ENCODE data around the gene LRRC42. TPM values are rescaled to one million over a fixed set of nuclear protein-coding genes. Genes with fewer than 3 reads are reported as not detected.
A peak's percentile ranks its signal among the peaks of the same experiment; 100 is the strongest.
"Not testable (repeated sequence)": the region's sequence is repeated elsewhere in the genome, so short reads cannot be mapped to it uniquely, and the experiment has no call there.

Gene LRRC42
- total RNA-seq, 1 donor from 2014 or later: 14.1 TPM

DNA sequence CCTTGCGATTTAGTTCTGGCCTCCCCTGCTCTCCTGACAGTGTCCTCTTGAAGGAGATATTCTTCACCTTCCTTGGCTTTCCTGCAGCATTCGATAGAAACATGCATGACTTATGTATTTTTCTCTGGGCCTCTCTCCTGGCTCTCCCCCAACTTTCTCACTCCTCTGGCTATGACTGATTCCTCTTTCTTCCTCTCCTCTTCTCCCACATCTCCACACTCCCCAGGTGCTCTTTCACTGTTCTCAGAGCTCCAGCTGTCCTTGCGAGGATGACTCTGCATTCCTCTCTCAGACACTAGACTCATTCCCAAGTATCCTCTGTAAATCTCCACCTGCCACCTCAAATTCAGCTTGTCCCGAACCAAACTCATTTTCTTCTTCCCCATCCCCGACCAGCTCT, 18.0 kb downstream of the LRRC42 start:
- H3K36me3 ChIP-seq (ENCODE audit: control insufficient read depth in 3 of 3, insufficient read depth in 3 of 3, low read length in 3 of 3): peaks cover 37 to 63% (median 58%) of the 10 kb centered on the region in 3 donors
- no peak overlapping the region for H3K4me3 ChIP-seq (ENCODE audit: low read length in 3 of 3)
- H3K9me3 ChIP-seq (ENCODE audit: control insufficient read depth in 3 of 3, low read length in 3 of 3): no peaks in the 10 kb centered on the region
- no peak overlapping the region for H3K27ac ChIP-seq (ENCODE audit: low read depth, low read length)
- H3K4me1 ChIP-seq (ENCODE audit: control insufficient read depth in 3 of 3, insufficient read depth in 3 of 3, low read length in 3 of 3): no peaks in the 10 kb centered on the region
- H3K27me3 ChIP-seq (ENCODE audit: control insufficient read depth in 3 of 3, insufficient read depth in 3 of 3, low read length in 3 of 3): no peaks in the 10 kb centered on the region
- H3K9ac ChIP-seq (ENCODE audit: low read depth in 1 of 3, low read length in 3 of 3): no peak overlapping the region

DNA sequence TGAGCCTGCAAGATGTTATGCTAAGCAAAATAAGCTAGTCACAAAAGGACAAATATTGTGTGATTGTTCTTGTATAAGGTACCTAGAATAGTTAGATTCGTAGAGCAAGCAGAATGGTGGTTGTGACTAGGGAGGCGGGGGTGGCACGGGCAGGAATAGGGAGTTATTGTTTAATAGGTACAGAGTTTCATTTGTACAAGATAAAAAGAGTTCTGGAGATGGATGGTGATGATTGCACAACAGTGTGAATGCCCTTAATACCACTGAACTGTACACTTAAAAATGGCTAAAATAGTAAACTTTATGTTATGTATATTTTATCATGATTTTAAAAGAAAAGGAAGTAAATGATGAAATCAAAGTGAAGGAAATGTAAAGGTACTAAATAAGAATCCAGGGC, 20.6 kb downstream of the LRRC42 start:
- no peaks in the 10 kb centered on the region for H3K27me3 ChIP-seq (ENCODE audit: control insufficient read depth in 3 of 3, insufficient read depth in 3 of 3, low read length in 3 of 3)
- H3K4me1 ChIP-seq (ENCODE audit: control insufficient read depth in 3 of 3, insufficient read depth in 3 of 3, low read length in 3 of 3): no peaks in the 10 kb centered on the region
- peaks cover 38 to 71% (median 57%) of the 10 kb centered on the region in 3 donors for H3K36me3 ChIP-seq (ENCODE audit: control insufficient read depth in 3 of 3, insufficient read depth in 3 of 3, low read length in 3 of 3)
- no peak overlapping the region for H3K27ac ChIP-seq (ENCODE audit: low read depth, low read length)
- no peaks in the 10 kb centered on the region for H3K9me3 ChIP-seq (ENCODE audit: control insufficient read depth in 3 of 3, low read length in 3 of 3)
- H3K4me3 ChIP-seq (ENCODE audit: low read length in 3 of 3): no peak overlapping the region
- no peak overlapping the region for H3K9ac ChIP-seq (ENCODE audit: low read depth in 1 of 3, low read length in 3 of 3)

DNA sequence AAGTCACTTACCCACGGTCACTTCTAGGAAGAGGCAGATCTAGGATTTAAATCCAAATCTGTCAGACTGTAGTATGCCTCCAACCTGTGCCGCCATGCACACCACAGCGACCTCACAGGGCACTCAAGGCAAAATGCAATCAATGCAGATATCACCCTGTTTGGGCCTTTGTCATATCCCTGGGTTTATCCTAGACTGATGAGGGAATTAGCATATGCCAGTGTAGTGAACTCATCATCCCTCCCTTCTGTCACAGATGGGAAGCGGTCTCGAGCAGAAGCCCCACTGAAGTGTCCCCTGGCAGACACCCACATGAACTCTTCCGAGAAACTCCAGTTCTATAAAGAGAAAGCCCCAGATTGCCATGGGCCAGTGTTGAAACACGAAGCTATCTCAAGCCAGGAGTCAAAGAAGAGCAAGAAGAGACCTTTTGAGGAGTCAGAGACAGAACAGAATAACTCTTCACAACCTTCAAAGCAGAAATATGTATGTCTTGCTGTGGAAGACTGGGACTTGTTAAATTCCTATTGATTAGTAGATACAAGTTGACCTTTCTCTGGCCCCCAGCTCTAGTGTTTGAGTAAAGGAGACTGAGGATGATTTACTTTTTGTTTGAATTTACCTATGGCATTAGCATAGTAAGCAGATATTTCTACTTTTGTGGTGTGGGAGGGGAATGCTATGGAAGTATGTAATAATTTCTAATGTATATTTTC, 21.4 kb downstream of the LRRC42 start:
- Histone ChIP-seq H3K9me3 (ENCODE audit: control insufficient read depth in 3 of 3, low read length in 3 of 3) (no peaks in the 10 kb centered on the region), H3K36me3 (ENCODE audit: control insufficient read depth in 3 of 3, insufficient read depth in 3 of 3, low read length in 3 of 3) (peaks cover 33 to 64% (median 49%) of the 10 kb centered on the region in 3 donors), H3K4me1 (ENCODE audit: control insufficient read depth in 3 of 3, insufficient read depth in 3 of 3, low read length in 3 of 3) (no peaks in the 10 kb centered on the region), H3K27ac (ENCODE audit: low read depth, low read length) (no peak overlapping the region), H3K9ac (ENCODE audit: low read depth in 1 of 3, low read length in 3 of 3) (no peak overlapping the region), H3K4me3 (ENCODE audit: low read length in 3 of 3) (no peak overlapping the region), H3K27me3 (ENCODE audit: control insufficient read depth in 3 of 3, insufficient read depth in 3 of 3, low read length in 3 of 3) (no peaks in the 10 kb centered on the region)

DNA sequence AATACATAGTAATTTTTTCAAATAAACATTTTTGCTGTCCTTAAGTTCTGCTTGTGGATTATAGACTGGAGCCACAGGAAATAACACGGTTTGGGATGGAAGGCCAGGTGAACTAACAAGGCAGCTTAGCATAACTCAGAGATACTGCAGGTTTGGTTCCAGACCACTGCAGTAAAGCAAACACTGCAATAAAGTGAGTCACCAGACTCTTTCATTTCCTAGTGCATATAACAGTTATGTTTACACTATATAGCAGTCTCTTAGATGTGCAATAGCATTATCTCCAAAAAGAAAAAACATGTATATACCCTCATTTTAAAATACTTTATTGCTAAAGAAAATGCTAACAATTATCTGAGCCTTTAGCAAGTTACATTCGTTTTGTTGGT, 22.0 kb downstream of the LRRC42 start:
- H3K4me3 ChIP-seq (ENCODE audit: low read length in 3 of 3): no peak overlapping the region
- H3K27me3 ChIP-seq (ENCODE audit: control insufficient read depth in 3 of 3, insufficient read depth in 3 of 3, low read length in 3 of 3): no peaks in the 10 kb centered on the region
- H3K27ac ChIP-seq (ENCODE audit: low read depth, low read length): no peak overlapping the region
- no peak overlapping the region for H3K9ac ChIP-seq (ENCODE audit: low read depth in 1 of 3, low read length in 3 of 3)
- no peaks in the 10 kb centered on the region for H3K9me3 ChIP-seq (ENCODE audit: control insufficient read depth in 3 of 3, low read length in 3 of 3)
- no peaks in the 10 kb centered on the region for H3K4me1 ChIP-seq (ENCODE audit: control insufficient read depth in 3 of 3, insufficient read depth in 3 of 3, low read length in 3 of 3)
- H3K36me3 ChIP-seq (ENCODE audit: control insufficient read depth in 3 of 3, insufficient read depth in 3 of 3, low read length in 3 of 3): peaks cover 28 to 59% (median 43%) of the 10 kb centered on the region in 3 donors

DNA sequence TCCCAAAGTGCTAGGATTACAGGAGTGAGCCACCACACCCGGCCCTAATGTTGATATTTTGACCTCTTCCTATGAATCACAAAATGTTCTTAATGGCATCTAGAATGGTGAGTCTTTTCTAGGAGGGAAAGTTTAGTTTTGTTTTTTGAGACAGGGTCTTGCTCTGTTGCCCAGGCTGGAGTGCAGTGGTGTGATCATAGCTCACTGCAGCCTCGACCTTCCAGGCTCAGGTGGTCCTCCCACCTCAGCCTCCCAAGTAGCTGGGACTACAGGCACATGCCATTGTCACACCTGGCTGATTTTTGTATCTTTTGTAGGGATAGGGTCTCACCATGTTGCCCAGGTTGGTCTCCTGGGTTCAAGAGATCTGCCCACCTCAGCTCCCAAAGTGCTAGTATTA, 23.2 kb downstream of the LRRC42 start:
- not testable (repeated sequence) for H3K4me3 ChIP-seq (ENCODE audit: low read length in 3 of 3); H3K9ac ChIP-seq (ENCODE audit: low read depth in 1 of 3, low read length in 3 of 3); H3K4me1 ChIP-seq (ENCODE audit: control insufficient read depth in 3 of 3, insufficient read depth in 3 of 3, low read length in 3 of 3); H3K27me3 ChIP-seq (ENCODE audit: control insufficient read depth in 3 of 3, insufficient read depth in 3 of 3, low read length in 3 of 3); H3K9me3 ChIP-seq (ENCODE audit: control insufficient read depth in 3 of 3, low read length in 3 of 3); H3K27ac ChIP-seq (ENCODE audit: low read depth, low read length)
- H3K36me3 ChIP-seq (ENCODE audit: control insufficient read depth in 3 of 3, insufficient read depth in 3 of 3, low read length in 3 of 3): peaks cover 24 to 48% (median 37%) of the 10 kb centered on the region in 3 donors

DNA sequence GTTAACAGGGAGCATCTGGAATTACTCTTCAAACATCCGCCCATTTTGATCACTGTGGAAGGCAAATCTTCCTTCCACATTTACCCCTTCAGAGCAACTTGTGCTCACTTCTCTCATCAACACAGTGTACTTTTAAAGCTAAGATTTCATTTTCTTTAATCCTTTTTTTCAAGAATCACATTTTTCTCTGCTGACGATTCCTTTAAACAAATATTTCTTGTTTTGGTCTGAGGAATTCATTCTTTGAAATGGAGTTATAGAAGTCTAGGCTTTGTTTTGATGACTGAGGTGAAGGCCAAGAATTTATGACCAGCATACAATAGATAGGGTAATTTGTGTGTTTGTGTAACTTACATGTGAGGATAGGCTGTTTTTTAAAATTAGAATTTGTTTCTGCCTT, 25.6 kb downstream of the LRRC42 start:
- H3K9ac ChIP-seq (ENCODE audit: low read depth in 1 of 3, low read length in 3 of 3): no peak overlapping the region
- H3K4me1 ChIP-seq (ENCODE audit: control insufficient read depth in 3 of 3, insufficient read depth in 3 of 3, low read length in 3 of 3): no peaks in the 10 kb centered on the region
- peaks cover 20 to 35% (median 30%) of the 10 kb centered on the region in 3 donors for H3K36me3 ChIP-seq (ENCODE audit: control insufficient read depth in 3 of 3, insufficient read depth in 3 of 3, low read length in 3 of 3)
- H3K4me3 ChIP-seq (ENCODE audit: low read length in 3 of 3): no peak overlapping the region
- no peaks in the 10 kb centered on the region for H3K27me3 ChIP-seq (ENCODE audit: control insufficient read depth in 3 of 3, insufficient read depth in 3 of 3, low read length in 3 of 3)
- H3K27ac ChIP-seq (ENCODE audit: low read depth, low read length): no peak overlapping the region
- H3K9me3 ChIP-seq (ENCODE audit: control insufficient read depth in 3 of 3, low read length in 3 of 3): no peaks in the 10 kb centered on the region

DNA sequence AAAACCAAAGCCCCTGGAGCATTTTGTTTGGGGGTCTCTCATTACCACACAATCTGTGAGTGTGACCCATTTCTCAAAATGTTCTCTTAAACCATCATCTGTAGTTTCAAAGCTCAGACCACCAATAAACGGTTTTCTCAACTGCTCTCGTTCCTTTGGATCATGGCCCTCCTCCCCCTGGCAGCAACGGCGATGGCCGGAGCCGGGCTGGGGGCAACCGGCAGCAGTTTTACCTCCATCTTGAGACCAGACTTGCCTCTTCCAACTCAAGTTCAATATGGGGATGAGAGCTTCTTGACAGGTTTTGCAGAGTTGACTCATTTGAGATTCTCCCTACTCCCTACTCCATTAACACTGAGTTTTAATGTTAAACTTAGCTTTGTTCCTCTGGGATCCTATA, 29.7 kb downstream of the LRRC42 start:
- Histone ChIP-seq H3K9me3 (ENCODE audit: control insufficient read depth in 3 of 3, low read length in 3 of 3) (no peaks in the 10 kb centered on the region), H3K9ac (ENCODE audit: low read depth in 1 of 3, low read length in 3 of 3) (no peak overlapping the region), H3K4me3 (ENCODE audit: low read length in 3 of 3) (no peak overlapping the region), H3K27me3 (ENCODE audit: control insufficient read depth in 3 of 3, insufficient read depth in 3 of 3, low read length in 3 of 3) (no peaks in the 10 kb centered on the region), H3K27ac (ENCODE audit: low read depth, low read length) (no peak overlapping the region), H3K4me1 (ENCODE audit: control insufficient read depth in 3 of 3, insufficient read depth in 3 of 3, low read length in 3 of 3) (no peaks in the 10 kb centered on the region), H3K36me3 (ENCODE audit: control insufficient read depth in 3 of 3, insufficient read depth in 3 of 3, low read length in 3 of 3) (peaks cover 3 to 7% (median 4%) of the 10 kb centered on the region in 3 donors)

DNA sequence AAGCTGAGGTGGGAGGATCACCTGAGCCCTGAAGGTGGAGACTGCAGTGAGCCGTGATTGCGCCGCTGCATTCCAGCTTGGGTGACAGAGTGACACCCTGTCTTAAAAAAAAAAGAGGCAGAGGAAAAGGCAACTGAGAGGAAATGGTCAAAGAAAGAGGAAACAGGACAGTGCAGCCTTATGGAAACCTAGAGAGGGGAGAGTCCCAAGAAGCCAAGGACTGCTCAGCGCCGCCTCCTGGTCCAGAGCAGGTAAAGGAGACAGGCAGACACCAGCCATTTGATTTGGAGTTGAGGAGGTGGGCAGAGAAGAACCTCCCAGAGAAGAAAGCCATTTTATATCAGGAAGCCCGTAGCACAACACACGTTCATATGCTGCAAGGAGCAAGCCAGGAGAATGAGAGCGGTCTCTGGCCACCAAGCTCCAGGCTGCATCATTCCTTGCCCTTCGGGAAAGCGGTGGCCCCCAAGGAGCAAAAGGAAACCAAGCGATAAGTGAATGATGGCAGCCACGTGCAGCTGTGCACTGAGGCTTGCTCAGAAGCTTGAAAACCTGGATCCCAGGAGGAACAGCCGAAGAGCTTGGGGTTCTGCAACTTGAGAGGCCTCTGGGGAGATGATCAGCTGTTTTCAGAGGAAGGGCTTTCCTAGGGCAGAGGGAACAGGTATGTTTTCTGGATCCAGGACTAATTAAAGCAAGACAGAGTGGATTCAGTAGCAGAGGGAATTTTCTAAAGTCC, 33.7 kb downstream of the LRRC42 start:
- no peak overlapping the region for H3K27ac ChIP-seq (ENCODE audit: low read depth, low read length)
- no peaks in the 10 kb centered on the region for H3K36me3 ChIP-seq (ENCODE audit: control insufficient read depth in 3 of 3, insufficient read depth in 3 of 3, low read length in 3 of 3)
- no peaks in the 10 kb centered on the region for H3K27me3 ChIP-seq (ENCODE audit: control insufficient read depth in 3 of 3, insufficient read depth in 3 of 3, low read length in 3 of 3)
- H3K9me3 ChIP-seq (ENCODE audit: control insufficient read depth in 3 of 3, low read length in 3 of 3): no peaks in the 10 kb centered on the region
- H3K4me3 ChIP-seq (ENCODE audit: low read length in 3 of 3): no peak overlapping the region
- no peak overlapping the region for H3K9ac ChIP-seq (ENCODE audit: low read depth in 1 of 3, low read length in 3 of 3)
- H3K4me1 ChIP-seq (ENCODE audit: control insufficient read depth in 3 of 3, insufficient read depth in 3 of 3, low read length in 3 of 3): peaks cover 0 to 9% (median 4%) of the 10 kb centered on the region in 3 donors

DNA sequence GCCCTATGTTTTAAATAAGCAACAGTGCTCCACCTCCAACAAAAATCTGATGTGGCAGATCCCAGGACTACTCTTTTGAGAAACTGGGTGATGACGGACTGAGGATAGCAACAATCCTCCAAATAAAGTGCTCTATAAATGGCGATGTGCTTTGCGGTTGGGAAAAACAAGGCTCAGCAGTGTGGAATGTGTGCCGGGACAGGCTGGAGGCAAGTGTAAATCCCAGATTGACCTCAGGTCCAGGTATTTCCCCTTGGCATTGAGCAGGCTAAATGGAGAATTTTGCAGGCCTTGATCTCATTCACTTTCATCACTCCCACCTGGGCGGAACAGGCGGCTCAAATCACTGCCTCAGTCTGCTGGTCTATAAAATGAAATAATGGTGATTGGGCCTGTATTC, 35.1 kb downstream of the LRRC42 start:
- Histone ChIP-seq H3K4me1 (ENCODE audit: control insufficient read depth in 3 of 3, insufficient read depth in 3 of 3, low read length in 3 of 3) (peaks cover 0 to 9% (median 4%) of the 10 kb centered on the region in 3 donors), H3K4me3 (ENCODE audit: low read length in 3 of 3) (no peak overlapping the region), H3K9ac (ENCODE audit: low read depth in 1 of 3, low read length in 3 of 3) (no peak overlapping the region), H3K27me3 (ENCODE audit: control insufficient read depth in 3 of 3, insufficient read depth in 3 of 3, low read length in 3 of 3) (no peaks in the 10 kb centered on the region), H3K27ac (ENCODE audit: low read depth, low read length) (no peak overlapping the region), H3K36me3 (ENCODE audit: control insufficient read depth in 3 of 3, insufficient read depth in 3 of 3, low read length in 3 of 3) (no peaks in the 10 kb centered on the region), H3K9me3 (ENCODE audit: control insufficient read depth in 3 of 3, low read length in 3 of 3) (no peaks in the 10 kb centered on the region)

DNA sequence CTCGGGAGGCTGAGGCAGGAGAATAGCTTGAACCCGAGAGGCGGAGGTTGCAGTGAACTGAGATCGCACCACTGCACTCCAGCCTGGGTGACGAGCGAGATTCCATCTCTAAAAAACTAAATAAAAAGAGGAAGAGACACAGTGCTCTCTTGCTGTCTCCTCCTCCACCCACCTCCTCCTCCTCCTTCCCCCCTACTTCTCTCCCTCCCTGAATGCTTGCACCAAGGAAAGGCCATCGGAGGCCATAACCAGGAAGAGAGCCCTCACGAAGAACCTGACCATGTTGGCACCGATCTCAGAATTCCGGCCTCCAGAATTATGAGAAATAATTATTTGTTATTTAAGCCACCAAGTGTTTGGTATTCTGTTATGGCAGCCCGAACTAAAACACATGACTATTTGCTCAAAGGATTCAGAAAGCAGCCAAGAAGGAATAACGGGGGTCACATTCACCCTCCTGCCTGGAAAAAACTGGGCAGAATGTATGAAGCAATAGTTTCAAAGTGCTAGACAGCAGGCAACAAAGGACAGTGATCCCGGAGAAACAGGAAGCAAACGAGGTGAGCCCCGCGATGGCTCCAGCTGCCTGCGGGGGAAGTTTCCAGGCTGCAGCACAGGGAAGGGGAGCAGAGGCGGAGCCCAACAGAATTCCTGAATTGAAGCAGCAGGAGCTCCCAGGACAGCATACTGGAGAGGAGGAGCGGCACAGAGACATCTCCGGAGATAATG, 36.0 kb downstream of the LRRC42 start:
- H3K9me3 ChIP-seq (ENCODE audit: control insufficient read depth in 3 of 3, low read length in 3 of 3): no peaks in the 10 kb centered on the region
- no peaks in the 10 kb centered on the region for H3K27me3 ChIP-seq (ENCODE audit: control insufficient read depth in 3 of 3, insufficient read depth in 3 of 3, low read length in 3 of 3)
- no peaks in the 10 kb centered on the region for H3K36me3 ChIP-seq (ENCODE audit: control insufficient read depth in 3 of 3, insufficient read depth in 3 of 3, low read length in 3 of 3)
- peak overlapping the region; percentile 22 to 63 (median 58) for H3K4me3 ChIP-seq (ENCODE audit: low read length in 3 of 3)
- peak overlapping the region in 2 of 3 donors; percentile 54 to 59 for H3K9ac ChIP-seq (ENCODE audit: low read depth in 1 of 3, low read length in 3 of 3)
- peaks cover 0 to 9% (median 4%) of the 10 kb centered on the region in 3 donors for H3K4me1 ChIP-seq (ENCODE audit: control insufficient read depth in 3 of 3, insufficient read depth in 3 of 3, low read length in 3 of 3)
- H3K27ac ChIP-seq (ENCODE audit: low read depth, low read length): no peak overlapping the region
